Measurements from ENCODE around the gene C4orf54.

GRCh38 chr4:99644453-99644852 is 13.2 kb downstream of the C4orf54 start:
- no peak for TF ChIP-seq CTCF (IDR thresholded peaks at IDR 0.05; ENCODE audit: control extremely low read depth in 1 of 3, insufficient read depth in 1 of 3, low read depth in 1 of 3, low read length in 3 of 3)
- no peak for TF ChIP-seq ATF3 (IDR thresholded peaks at IDR 0.05; ENCODE audit: insufficient read depth, low read depth, low read length)
- no peak for TF ChIP-seq EZH2 (IDR thresholded peaks at IDR 0.05; ENCODE audit: low read depth, low read length, severe bottlenecking)
- no peak for TF ChIP-seq POLR2A (IDR thresholded peaks at IDR 0.05; ENCODE audit: control extremely low read depth in 1 of 2, low read depth in 2 of 2, low read length in 2 of 2)
- TF ChIP-seq EP300 (IDR thresholded peaks at IDR 0.05; ENCODE audit: borderline replicate concordance in 1 of 2, low read depth in 2 of 2, low read length in 2 of 2) = no peak
- no peak for TF ChIP-seq POLR2AphosphoS5 (IDR thresholded peaks at IDR 0.05; ENCODE audit: low read depth, low read length)
- no peak for TF ChIP-seq SP2 (IDR thresholded peaks at IDR 0.05; ENCODE audit: low read length)
- TF ChIP-seq GTF2F1 (IDR thresholded peaks at IDR 0.05; ENCODE audit: borderline replicate concordance, low read depth, low read length) = no peak
- TF ChIP-seq BACH1 (IDR thresholded peaks at IDR 0.05; ENCODE audit: low read length) = no peak
- TF ChIP-seq JUND (IDR thresholded peaks at IDR 0.05; ENCODE audit: low read length) = no peak
- no peak for TF ChIP-seq MAFK (IDR thresholded peaks at IDR 0.05; ENCODE audit: low read depth, low read length)
- TF ChIP-seq SIN3A (conservative IDR thresholded peaks at IDR 0.05 in 1 of 2, IDR thresholded peaks at IDR 0.05 in 1 of 2; ENCODE audit: low read depth in 1 of 2, low read length in 2 of 2) = no peak
